NT2/D1 (cell line): ENCODE measurements around the gene CHRNA1.

Source experiments
- YY1 ChIP-seq: IDR thresholded peaks from 2 replicates; pipeline ENCODE4 v1.6.1; 2011; ENCODE audit not compliant: insufficient read length, insufficient read depth
- ZNF274 ChIP-seq: IDR thresholded peaks from 2 replicates; pipeline ENCODE4 v1.6.1; 2011; ENCODE audit warnings: mild to moderate bottlenecking, low read depth, low read length

- TF ChIP-seq ZNF274 (no peak), YY1 (no peak)
Measured at GRCh38 chr2:174713686-174714085, 50.6 kb downstream of the CHRNA1 start.
